Activated gamma-delta T cell treated with Interleukin-2 at 50 U/mL for 16 hours (primary cell): Measurements from ENCODE around the gene OSGEP.

Source experiments
- DNase-seq: peaks from one replicate; pipeline ENCODE4 v3.0.0-alpha.2; 2020

Gene OSGEP

GRCh38 chr14:20454516-20455354, at the start of gene OSGEP, which contains the start of gene APEX1:
TSS of gene OSGEP (minus strand) at chr14:20454812. CDS start at chr14:20454683, 129 bp downstream.
TSS of gene APEX1 (plus strand) at chr14:20455226. CDS start at chr14:20455646, 420 bp downstream.
- DNase-seq = peak; percentile 97

GRCh38 chr14:20503898-20504297, 49.3 kb upstream of the OSGEP start:
- no peak for DNase-seq

- no peak for DNase-seq
These were observed 46.7 kb upstream of the OSGEP start for GRCh38 chr14:20501346-20501745.

GRCh38 chr14:20499881-20500280, 45.3 kb upstream of the OSGEP start:
- DNase-seq = no peak

GRCh38 chr14:20499108-20499507, 44.5 kb upstream of the OSGEP start:
- no peak for DNase-seq

GRCh38 chr14:20498622-20499021, 44.0 kb upstream of the OSGEP start:
- DNase-seq = no peak

- no peak for DNase-seq
These were observed 40.5 kb upstream of the OSGEP start for GRCh38 chr14:20494935-20495766.

GRCh38 chr14:20493634-20494033, 39.0 kb upstream of the OSGEP start:
- no peak for DNase-seq

GRCh38 chr14:20492486-20492885, 37.9 kb upstream of the OSGEP start:
- DNase-seq = no peak

- DNase-seq = no peak
These were observed 36.0 kb upstream of the OSGEP start for GRCh38 chr14:20490563-20490962.

GRCh38 chr14:20489093-20489994, 34.7 kb upstream of the OSGEP start:
- peak; percentile 12 for DNase-seq

GRCh38 chr14:20487396-20487725, 32.7 kb upstream of the OSGEP start:
- DNase-seq = no peak

GRCh38 chr14:20486684-20487395, 32.2 kb upstream of the OSGEP start:
- DNase-seq = no peak

GRCh38 chr14:20485900-20486299, 31.3 kb upstream of the OSGEP start:
- no peak for DNase-seq

- no peak for DNase-seq
These were observed 27.8 kb upstream of the OSGEP start for GRCh38 chr14:20482382-20482781.

GRCh38 chr14:20478894-20479293, 24.3 kb upstream of the OSGEP start:
- no peak for DNase-seq

- peak; percentile 36 for DNase-seq
These were observed 22.7 kb upstream of the OSGEP start for GRCh38 chr14:20477211-20477876.

GRCh38 chr14:20476776-20477175, 22.2 kb upstream of the OSGEP start:
- no peak for DNase-seq

- no peak for DNase-seq
These were observed 18.0 kb upstream of the OSGEP start for GRCh38 chr14:20472536-20473169.

- DNase-seq = no peak
These were observed 15.9 kb upstream of the OSGEP start for GRCh38 chr14:20470603-20470901.

GRCh38 chr14:20469890-20470602, 15.4 kb upstream of the OSGEP start:
- peak; percentile 35 for DNase-seq
